ENCODE measurements around the gene DOC2A.
A peak's percentile ranks its signal among the peaks of the same experiment; 100 is the strongest.

The DOC2A gene

DNA sequence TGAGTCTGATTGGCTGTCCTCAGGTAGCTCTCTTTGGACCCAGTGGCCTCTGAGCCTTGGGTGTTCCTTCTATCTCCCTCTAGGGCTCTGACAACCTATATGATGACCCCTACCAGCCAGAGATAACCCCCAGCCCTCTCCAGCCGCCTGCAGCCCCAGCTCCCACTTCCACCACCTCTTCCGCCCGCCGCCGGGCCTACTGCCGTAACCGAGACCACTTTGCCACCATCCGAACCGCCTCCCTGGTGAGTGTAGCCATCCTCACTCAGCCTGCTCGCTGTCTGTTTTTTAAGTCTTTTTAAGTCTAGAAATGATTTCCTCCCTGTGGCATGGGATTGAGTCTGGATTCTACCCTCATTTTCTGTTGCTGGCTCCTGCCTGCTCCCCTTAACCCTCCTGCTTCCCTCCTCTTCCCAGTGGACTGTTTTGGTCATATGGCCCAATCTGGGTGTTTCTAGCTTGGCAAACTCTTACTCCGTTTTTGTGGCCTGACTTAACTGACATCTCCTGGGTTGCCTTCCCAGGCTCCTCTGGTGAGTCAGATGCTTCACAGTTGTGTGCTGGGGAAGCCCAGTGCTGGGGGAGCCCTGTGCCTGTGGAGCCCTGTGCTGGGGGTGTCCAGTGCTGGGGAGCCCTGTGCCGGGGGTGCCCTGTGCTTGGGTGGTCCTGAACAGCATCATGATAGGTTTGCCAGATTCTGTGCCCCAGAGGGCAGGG, 27.2 kb downstream of the DOC2A start:
- FAIRE-seq, result no peak
- no peak for TF ChIP-seq TAF1 (IDR thresholded peaks at IDR 0.05; ENCODE audit: borderline replicate concordance, low read depth, low read length)
- TF ChIP-seq POLR2AphosphoS5 (IDR thresholded peaks at IDR 0.05; ENCODE audit: low read depth, low read length), result no peak
- no peak for TF ChIP-seq POLR2A (IDR thresholded peaks at IDR 0.05; ENCODE audit: low read depth, low read length)
- DNase-seq (ENCODE audit: insufficient read length), result no peak

DNA sequence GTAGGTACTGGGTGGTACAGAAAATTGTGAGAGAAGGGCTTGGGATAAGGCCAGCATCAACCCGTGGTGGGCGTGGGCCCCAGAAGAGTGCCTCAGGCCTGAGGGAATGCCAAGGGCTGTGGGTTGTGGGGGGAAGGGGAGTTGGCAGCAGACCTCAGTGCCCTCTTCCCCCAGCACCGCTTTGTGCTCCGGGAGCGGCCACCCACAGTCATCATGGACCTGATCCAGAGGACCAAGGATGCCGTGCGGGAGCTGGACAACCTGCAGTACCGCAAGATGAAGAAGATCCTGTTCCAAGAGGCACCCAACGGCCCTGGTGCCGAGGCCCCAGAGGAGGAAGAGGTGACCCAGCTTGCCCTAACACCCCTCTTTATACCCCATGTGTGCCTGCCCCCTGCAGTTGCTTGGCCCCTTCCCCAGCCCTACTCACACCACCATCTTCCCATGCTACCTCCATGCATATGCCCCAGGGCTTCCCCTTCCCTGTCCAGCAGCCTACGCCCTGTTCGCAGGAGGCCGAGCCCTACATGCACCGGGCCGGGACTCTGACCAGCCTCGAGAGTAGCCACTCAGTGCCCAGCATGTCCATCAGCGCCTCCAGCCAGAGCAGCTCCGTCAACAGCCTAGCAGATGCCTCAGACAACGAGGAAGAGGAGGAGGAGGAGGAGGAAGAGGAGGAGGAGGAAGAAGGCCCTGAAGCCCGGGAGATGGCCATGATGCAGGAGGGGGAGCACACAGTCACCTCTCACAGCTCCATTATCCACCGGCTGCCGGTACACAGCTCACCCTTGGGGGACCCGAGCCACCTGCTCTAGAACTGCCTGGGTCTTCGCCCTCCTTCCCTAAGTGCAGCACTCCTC, 28.0 kb downstream of the DOC2A start:
- no peak for DNase-seq (ENCODE audit: insufficient read length)
- no peak for FAIRE-seq
- TF ChIP-seq POLR2A (IDR thresholded peaks at IDR 0.05; ENCODE audit: low read depth, low read length), result no peak
- TF ChIP-seq POLR2AphosphoS5 (IDR thresholded peaks at IDR 0.05; ENCODE audit: low read depth, low read length), result no peak
- TF ChIP-seq TAF1 (IDR thresholded peaks at IDR 0.05; ENCODE audit: borderline replicate concordance, low read depth, low read length), result no peak

DNA sequence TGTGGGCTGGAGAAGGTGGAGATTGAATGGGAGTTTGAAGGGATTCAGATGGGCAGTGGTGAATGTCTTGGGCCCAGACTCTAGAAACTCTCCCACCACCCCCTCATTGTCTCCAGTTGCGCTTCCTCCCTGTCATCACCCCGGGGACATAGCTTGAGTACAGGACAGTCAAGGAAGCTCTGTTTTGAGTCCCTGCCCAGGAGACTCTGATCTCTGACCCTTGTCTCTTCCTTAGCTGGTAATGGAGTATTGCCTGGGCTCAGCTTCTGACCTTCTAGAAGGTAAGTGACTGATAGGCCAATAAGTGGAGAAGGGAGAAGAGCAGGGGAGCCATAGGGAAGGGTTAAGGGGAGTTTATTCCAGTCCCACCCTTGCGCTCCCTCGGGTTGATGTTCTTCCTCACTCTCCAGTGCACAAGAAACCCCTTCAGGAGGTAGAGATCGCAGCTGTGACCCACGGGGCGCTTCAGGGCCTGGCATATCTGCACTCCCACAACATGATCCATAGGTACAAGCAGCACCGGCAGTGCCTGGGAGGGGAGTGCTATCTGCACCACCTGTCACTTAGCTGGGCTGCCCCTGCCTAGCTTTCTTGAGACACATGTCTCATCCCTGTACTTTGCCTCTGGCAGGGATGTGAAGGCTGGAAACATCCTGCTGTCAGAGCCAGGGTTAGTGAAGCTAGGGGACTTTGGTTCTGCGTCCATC, 32.1 kb downstream of the DOC2A start:
- no peak for DNase-seq (ENCODE audit: insufficient read length)
- TF ChIP-seq POLR2A (IDR thresholded peaks at IDR 0.05; ENCODE audit: low read depth, low read length), result no peak
- TF ChIP-seq TAF1 (IDR thresholded peaks at IDR 0.05; ENCODE audit: borderline replicate concordance, low read depth, low read length), result no peak
- no peak for TF ChIP-seq POLR2AphosphoS5 (IDR thresholded peaks at IDR 0.05; ENCODE audit: low read depth, low read length)
- FAIRE-seq, result no peak

DNA sequence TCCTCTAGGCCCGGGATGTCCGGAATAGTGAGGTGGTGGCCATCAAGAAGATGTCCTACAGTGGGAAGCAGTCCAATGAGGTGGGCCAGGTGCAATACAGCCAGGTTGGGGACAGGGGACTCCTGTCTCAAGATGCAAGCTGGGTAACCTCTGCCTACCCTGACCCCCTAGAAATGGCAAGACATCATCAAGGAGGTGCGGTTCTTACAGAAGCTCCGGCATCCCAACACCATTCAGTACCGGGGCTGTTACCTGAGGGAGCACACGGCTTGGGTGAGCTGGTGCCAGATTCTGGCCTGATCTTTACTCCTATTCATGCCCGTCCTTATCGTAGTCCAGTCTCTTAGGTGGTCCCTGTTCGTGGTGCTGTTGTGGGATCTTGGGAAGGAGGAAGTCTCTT, 32.7 kb downstream of the DOC2A start:
- DNase-seq (ENCODE audit: insufficient read length) (no peak), FAIRE-seq (no peak)
- TF ChIP-seq POLR2A (IDR thresholded peaks at IDR 0.05; ENCODE audit: low read depth, low read length) (no peak), TAF1 (IDR thresholded peaks at IDR 0.05; ENCODE audit: borderline replicate concordance, low read depth, low read length) (no peak), POLR2AphosphoS5 (IDR thresholded peaks at IDR 0.05; ENCODE audit: low read depth, low read length) (no peak)

DNA sequence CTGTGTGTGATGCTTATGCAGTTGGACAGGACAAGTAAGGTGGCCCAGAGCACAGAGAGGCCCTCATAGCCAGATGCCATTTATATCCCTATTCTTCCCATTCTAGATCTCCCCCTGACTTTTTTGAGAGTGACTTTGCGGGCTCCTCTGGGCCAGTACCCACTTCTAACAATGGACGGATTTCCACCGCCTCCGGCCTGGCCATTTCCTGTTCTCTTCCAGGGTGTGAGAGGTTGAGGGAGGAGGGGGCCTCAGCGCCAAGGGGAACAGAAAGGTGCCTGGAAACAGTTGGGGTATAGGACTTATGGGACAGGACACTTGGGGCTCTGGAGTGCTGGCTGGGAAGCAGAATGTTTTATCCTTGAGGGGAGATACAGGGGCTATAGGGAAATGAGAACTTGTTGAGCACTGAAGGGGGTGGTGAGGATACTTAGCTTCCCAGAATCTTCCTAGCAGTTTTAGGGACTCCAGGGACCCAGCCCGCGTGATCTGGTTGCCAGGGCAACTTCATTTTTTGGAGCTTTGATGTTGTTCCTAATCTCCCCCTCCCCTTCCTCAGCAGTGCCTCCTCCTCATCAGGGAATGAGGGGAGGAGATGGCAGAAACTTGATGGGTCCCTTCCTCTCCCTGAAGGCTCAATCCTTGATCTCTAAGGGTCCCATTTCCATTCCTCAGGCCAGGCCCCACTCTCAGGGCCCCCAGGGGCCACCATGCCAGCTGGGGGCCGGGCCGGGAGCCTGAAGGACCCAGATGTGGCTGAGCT, 33.6 kb downstream of the DOC2A start:
- no peak for DNase-seq (ENCODE audit: insufficient read length)
- TF ChIP-seq TAF1 (IDR thresholded peaks at IDR 0.05; ENCODE audit: borderline replicate concordance, low read depth, low read length) (no peak), POLR2AphosphoS5 (IDR thresholded peaks at IDR 0.05; ENCODE audit: low read depth, low read length) (no peak), POLR2A (IDR thresholded peaks at IDR 0.05; ENCODE audit: low read depth, low read length) (no peak)
- no peak for FAIRE-seq

DNA sequence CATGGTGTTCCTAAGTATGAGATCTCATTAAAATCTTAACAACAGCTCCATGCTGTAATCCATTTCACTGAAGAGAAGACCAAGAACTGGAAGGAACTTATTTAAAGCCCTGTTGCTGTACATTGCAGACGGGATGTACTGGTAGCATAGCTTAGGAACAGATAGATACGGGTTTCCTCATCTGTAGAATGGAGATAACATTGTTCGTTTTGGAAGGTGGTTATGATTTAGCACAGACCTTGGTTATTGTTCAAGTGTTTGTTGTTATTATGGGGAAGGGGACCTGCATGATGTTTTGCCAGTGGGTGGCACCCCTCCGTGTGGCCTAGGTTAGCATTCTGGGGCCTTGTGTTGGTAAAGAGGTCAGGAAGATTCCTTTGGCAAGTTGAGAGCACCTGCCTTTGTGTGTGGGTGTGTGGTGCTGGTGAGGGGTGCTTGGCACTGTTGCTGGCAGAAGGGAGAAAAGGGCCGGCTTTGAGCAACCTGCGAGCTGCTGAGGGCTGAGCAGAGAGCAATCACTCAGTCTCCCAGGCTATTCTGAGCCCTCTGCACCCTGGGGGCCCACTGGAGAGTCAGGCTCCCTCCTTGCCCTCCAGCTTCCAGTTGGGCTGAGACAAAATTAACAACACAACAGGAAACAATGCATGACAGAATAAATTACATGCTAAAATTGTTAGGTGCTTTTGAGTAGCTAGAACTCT, 34.9 kb downstream of the DOC2A start:
- DNase-seq (ENCODE audit: insufficient read length), result no peak
- TF ChIP-seq TAF1 (IDR thresholded peaks at IDR 0.05; ENCODE audit: borderline replicate concordance, low read depth, low read length) (no peak), POLR2A (IDR thresholded peaks at IDR 0.05; ENCODE audit: low read depth, low read length) (no peak), POLR2AphosphoS5 (IDR thresholded peaks at IDR 0.05; ENCODE audit: low read depth, low read length) (no peak)
- no peak for FAIRE-seq

DNA sequence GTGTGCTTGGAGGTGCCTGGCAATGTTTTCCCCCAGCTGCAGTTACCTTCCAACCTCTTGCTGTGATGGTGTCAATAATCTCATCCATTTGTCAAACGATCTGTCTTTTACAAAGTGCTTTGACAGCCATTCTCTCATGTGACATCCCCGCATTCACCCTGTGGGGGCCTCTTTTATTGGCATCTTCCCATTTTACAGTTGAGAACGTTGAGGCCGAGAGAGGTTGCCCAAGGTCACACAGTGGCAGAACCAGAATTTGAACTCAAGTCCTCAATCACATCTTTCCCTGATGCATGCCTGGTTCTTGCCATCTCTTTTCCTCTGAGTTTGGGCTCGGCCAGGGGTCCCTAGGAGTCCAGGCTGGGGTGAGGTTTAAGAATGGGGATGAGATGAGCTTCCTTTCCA, 35.7 kb downstream of the DOC2A start:
- TF ChIP-seq POLR2AphosphoS5 (IDR thresholded peaks at IDR 0.05; ENCODE audit: low read depth, low read length) (no peak), TAF1 (IDR thresholded peaks at IDR 0.05; ENCODE audit: borderline replicate concordance, low read depth, low read length) (no peak), POLR2A (IDR thresholded peaks at IDR 0.05; ENCODE audit: low read depth, low read length) (no peak)
- no peak for DNase-seq (ENCODE audit: insufficient read length)
- no peak for FAIRE-seq

DNA sequence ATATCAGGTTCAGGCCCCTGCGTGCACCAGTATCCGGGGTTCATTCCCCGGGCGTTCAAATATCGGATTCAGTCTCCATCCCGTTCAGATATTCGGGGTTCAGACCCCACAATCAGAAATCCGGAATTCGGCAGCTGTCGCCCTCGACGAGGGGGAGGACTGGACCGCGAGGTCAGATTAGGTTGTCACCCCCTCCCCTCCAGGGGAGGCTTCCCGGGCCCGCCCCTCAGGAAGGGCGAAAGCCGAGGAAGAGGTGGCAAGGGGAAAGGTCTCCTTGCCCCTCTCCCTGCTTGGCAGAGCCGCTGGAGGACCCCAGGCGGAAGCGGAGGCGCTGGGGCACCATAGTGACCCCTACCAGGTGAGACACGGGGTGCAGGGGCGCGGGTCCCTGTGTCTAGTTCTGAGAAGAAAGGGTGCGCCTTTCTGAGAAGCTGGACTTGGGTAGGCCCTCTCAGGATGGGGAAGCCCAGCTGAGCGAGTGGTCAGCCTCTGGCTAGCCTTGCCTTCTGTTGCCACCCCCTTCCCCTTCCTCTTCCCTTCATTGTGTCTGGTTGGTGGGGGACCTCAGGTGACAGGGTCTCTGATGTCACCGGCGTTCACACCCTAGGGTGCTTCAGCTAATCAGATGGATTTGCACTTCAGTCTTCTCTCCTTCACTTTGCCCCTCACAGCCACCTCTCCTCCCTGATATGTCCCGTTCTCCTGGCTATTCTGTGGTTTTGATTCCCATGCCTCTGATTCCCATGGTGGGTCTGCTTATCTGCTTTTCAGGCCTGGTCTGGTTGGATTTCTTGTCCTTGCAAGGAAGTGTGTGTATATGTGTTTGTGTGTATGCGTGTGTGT, 36.3 kb downstream of the DOC2A start:
- TF ChIP-seq POLR2A (IDR thresholded peaks at IDR 0.05; ENCODE audit: low read depth, low read length) (no peak), POLR2AphosphoS5 (IDR thresholded peaks at IDR 0.05; ENCODE audit: low read depth, low read length) (no peak), TAF1 (IDR thresholded peaks at IDR 0.05; ENCODE audit: borderline replicate concordance, low read depth, low read length) (no peak)
- no peak for DNase-seq (ENCODE audit: insufficient read length)
- FAIRE-seq, result no peak

DNA sequence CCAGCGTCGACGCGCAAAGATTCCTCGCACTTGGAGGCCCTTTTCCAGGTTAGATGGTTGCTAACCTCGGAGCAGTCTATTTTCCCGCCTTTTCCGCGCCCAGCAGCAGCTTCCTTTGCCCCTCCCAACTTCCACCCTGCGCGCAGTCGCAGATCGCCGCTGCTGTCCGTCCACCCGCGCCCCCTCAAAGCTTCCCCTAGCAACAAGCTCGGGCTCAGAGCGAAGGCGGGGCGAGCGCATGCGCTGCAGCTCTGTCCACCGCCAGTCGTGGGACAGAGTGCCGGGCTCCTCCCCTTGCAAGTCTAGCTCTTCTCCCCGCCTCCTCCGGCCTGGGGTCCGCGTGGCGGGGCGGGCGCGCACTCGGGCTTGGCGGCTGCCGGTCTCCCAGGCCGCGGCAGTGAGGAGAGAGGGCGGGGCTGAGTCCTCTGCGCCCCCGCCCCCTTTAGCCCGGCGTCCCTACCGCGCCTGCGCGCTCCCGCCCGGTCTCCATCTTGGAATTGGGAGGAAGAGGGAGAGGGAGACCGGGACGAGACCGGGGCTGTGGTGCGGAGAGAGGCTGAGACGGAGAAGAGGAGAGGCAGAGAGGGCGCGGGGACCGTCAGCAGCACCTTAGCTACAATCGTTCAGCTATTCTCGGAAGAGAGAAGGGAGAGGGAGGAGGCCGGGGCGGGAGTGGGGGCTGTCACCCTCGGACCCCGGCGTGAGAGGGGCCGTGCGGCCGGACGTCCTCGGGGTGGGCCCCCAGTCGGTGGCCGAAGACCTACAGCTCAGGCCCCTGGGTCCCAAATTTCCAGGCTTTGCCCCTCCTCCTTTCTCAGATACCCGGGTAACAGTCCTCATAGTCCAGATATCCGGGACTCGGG, 37.2 kb downstream of the DOC2A start, which contains the start of gene TAOK2:
TAOK2 (plus strand) TSS at position 485 of the 863 bp plus-strand sequence. CDS start 3,905 bp downstream, outside the sequence.
- DNase-seq (ENCODE audit: insufficient read length) (peak; percentile 99), FAIRE-seq (peak; percentile 92)
- TF ChIP-seq TAF1 (IDR thresholded peaks at IDR 0.05; ENCODE audit: borderline replicate concordance, low read depth, low read length) (no peak), POLR2AphosphoS5 (IDR thresholded peaks at IDR 0.05; ENCODE audit: low read depth, low read length) (peak; percentile 81), POLR2A (IDR thresholded peaks at IDR 0.05; ENCODE audit: low read depth, low read length) (peak; percentile 84)

Measured in GM12892 (cell line).